D721Med (cell line): Measurements from ENCODE around the gene MECR.

Experiments
- DNase-seq: peaks from one replicate; pipeline ENCODE4 v3.0.0; 2011; ENCODE audit warnings: low spot score; ENCODE audit not compliant: insufficient read length
- FAIRE-seq: peaks from 2 replicates; lab custom pipeline; 2011; peaks lifted over from hg19 to GRCh38; lab: Jason Lieb, UNC
- TF ChIP-seq, protein P1 (sequence below): IDR thresholded peaks from 2 replicates; pipeline ENCODE4 v1.5.1; 2012; ENCODE audit warnings: mild to moderate bottlenecking, control low read depth; ENCODE audit not compliant: insufficient read depth; ENCODE audit errors: missing control alignments

Gene MECR

DNA sequence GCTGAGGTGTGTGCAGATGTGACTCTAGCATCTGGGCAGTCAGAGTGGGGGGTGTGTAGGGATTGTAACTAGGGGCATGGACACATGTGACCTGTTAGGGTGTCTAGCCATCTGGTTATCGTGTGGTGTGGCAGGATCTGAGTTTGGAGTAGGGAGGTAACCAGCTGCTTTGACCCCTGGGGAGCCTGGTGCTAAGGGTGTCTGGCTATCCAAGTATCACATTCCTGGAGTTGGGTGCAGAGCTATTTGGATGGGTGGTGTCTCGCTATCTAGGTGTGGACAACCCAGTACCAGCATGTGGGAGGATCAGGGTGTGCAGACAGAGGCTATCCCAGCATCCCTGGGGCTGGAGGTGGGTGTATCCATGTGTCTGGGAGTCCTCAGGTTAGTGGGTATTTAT, 10.3 kb upstream of the MECR start:
- no peak for DNase-seq
- TF ChIP-seq, protein P1, sequence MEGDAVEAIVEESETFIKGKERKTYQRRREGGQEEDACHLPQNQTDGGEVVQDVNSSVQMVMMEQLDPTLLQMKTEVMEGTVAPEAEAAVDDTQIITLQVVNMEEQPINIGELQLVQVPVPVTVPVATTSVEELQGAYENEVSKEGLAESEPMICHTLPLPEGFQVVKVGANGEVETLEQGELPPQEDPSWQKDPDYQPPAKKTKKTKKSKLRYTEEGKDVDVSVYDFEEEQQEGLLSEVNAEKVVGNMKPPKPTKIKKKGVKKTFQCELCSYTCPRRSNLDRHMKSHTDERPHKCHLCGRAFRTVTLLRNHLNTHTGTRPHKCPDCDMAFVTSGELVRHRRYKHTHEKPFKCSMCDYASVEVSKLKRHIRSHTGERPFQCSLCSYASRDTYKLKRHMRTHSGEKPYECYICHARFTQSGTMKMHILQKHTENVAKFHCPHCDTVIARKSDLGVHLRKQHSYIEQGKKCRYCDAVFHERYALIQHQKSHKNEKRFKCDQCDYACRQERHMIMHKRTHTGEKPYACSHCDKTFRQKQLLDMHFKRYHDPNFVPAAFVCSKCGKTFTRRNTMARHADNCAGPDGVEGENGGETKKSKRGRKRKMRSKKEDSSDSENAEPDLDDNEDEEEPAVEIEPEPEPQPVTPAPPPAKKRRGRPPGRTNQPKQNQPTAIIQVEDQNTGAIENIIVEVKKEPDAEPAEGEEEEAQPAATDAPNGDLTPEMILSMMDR: no peak
- FAIRE-seq: no peak

DNA sequence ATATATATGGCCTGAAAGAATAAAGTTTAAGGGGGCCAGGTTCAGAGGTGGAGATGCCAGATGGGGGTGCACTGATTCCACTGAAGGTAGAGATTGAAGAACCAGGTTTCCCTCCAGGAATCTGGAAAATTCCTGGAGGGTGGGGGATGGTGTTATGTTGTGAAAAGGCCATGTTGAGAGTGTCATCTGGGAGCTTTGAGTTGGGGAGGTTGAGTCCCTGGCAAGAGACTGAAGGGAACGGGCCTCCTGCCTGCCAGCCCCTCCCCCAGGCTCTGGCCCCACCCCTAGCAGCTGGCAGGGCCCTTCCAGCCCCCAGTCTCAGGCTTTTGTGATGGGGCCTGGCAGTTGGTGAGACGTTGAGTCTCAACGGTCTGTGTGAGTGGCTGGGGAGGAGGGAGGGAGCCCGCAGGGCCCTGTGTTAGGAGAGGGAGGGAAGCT, 9.7 kb upstream of the MECR start:
- TF ChIP-seq, protein P1: peak; percentile 46
- no peak for FAIRE-seq
- DNase-seq: no peak

DNA sequence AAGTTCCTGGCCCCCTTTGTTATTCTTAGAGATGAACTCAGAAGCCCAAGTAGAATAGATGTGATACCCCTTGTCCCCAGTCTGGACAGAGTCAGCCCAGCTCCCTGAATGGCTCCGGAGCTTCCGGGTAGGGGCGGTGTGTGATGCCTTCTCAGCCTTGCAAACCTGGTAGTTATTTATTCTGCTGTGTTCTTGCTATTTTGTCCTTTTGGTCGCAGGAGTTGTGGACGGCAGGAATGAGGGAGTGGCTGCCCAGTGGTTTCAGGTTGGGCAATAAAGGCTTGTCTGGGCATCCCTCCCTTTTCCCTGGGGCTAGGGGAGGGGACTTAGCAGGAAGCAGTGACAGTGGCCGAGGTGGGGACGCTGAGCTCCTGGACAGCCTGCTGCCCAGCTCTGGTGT, 8.4 kb upstream of the MECR start:
- DNase-seq (no peak), FAIRE-seq (no peak)

DNA sequence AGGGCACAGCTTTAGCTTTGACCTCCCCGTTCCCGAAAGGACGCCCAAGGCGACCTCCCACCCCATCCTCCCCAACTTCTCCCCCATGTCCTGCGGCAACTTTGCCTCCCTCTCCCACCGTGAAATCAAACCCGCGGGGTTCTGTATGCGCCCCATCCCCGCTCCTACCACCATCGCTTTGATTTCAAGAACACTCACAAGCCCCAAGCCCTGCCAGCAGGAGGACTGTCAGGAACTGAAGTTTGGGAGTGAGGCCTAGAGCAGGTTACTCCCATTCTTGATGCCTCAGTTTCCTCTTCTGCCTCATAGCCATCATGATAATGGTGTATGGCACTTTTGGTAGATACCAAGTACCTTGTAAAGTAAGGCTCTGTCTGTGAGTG, 7.9 kb upstream of the MECR start:
- DNase-seq: no peak
- TF ChIP-seq, protein P1: no peak
- no peak for FAIRE-seq

More for the DNA sequence above, 8.4 kb upstream of the MECR start:
- TF ChIP-seq, protein P1: no peak

DNA sequence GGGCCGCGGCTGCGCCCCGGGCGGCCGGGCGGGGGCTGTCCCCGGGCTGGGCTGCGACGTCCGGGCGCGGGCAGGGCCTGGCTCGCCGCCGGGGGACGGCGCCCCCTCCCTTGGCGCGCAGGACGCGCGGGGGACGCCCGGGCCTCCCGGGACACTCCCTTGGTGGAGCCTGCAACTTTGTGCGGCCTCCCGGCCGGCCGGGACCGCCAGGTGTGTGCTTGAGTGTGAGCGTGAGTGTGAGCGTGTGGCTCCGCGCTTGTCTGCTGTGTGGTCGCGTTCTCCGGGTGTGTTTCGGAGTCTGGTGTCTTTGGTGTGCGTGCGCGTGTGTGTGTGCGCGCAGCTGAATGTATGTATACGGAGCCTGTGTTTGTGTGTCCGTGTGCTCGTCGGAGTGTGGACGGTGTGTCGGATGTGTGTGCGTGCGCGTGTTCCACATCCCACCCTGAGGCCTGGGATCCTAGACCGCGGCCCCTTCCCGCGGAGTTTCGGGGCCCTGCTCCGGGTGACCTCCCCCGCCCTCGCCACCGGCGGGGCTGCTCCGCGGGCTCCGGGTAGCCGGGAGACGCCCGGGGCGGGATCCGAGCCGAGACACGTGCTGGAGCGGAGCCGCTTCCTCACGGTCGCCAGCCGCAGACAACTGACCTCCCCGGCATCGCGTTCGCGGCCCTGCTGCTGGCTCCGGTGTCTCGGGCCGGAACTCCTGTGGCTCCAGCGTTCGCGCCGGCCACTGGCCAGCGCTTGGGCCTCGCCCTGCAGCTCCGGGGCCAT, 7.3 kb upstream of the MECR start:
- FAIRE-seq (no peak), DNase-seq (no peak)
- TF ChIP-seq, protein P1: no peak

DNA sequence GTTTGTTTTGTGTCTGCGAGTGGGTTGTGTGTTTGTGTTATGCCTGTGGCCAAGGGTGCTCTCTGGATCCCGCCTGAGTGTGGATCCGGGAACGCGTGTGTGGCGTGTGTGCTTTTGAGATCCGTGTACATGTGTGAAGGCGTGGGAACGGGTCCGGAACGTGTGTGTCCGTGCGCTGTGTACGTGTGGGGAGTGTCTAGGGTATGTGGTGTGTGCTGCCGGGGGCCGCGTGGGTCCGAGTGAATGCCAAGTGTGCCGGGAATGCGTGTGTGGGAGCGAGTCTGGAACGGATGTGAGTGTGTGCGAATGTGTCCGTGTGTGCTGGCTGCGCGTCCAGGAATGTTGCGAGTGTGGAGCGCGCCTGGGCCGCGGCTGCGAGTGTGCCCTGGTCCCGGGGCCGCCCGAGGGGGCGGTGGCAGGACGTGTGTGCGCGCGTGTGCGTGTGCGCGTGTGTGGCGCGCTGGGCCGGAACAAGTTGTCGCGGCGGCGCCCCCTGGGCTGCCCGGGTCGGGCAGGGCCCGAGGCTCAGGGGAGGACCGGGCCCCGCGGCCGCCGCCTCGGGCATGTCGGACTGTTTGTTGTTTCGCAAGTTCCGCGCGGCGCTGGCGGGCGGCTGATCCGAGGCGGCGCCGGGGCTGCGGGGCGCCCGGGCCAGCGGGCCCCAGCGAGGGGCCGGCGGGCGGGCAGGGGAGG, 6.5 kb upstream of the MECR start:
- DNase-seq (no peak), FAIRE-seq (no peak)
- TF ChIP-seq, protein P1: no peak

DNA sequence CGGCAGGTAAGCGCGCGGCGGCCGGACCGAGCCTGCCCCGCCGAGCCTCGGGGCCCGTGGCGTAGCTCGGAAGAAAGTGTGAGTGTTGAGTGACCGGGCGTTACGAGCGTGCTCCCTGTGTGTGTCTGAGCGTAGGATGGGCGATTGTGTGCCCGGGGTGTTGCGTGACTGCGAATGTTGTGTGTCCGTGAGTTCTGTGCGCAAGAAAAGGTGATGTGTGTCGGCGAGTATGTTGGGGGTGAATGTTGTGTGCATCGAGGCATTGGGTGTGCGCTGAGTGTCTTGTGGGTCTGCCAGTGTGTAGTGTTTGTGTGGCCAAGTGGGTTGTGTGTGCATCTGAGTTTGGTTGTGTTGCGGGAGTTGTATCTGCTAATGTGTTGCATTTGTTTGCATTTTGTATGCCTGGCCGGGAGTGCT, 6.0 kb upstream of the MECR start:
- DNase-seq: no peak
- no peak for FAIRE-seq
- TF ChIP-seq, protein P1: no peak
